Ishikawa (cell line): ENCODE data around the gene C2CD2.

Experiments
- CEBPB ChIP-seq: IDR thresholded peaks from 2 replicates; pipeline ENCODE4 v1.6.1; 2012
- CREB1 ChIP-seq: IDR thresholded peaks from 2 replicates; pipeline ENCODE4 v1.6.1; 2012; ENCODE audit warnings: low read depth
- EGR1 ChIP-seq: IDR thresholded peaks from 2 replicates; pipeline ENCODE4 v1.6.1; 2012
- EP300 ChIP-seq: IDR thresholded peaks from 2 replicates; pipeline ENCODE4 v1.6.1; 2012; ENCODE audit warnings: borderline replicate concordance
- FOXM1 ChIP-seq: IDR thresholded peaks from 2 replicates; pipeline ENCODE4 v1.6.1; 2012; ENCODE audit warnings: low read depth, borderline replicate concordance
- MAX ChIP-seq: IDR thresholded peaks from 2 replicates; pipeline ENCODE4 v1.6.1; 2012
- RAD21 ChIP-seq: IDR thresholded peaks from 2 replicates; pipeline ENCODE4 v1.6.1; 2012; ENCODE audit warnings: low read depth
- REST ChIP-seq: IDR thresholded peaks from 2 replicates; pipeline ENCODE4 v1.6.1; 2012; ENCODE audit warnings: low read depth, mild to moderate bottlenecking
- TAF1 ChIP-seq: IDR thresholded peaks from 2 replicates; pipeline ENCODE4 v1.6.1; 2012; ENCODE audit warnings: low read depth, mild to moderate bottlenecking
- TCF12 ChIP-seq: IDR thresholded peaks from 2 replicates; pipeline ENCODE4 v1.6.1; 2012; ENCODE audit warnings: low read depth
- TEAD4 ChIP-seq: IDR thresholded peaks from 2 replicates; pipeline ENCODE4 v1.6.1; 2012
- YY1 ChIP-seq: IDR thresholded peaks from 2 replicates; pipeline ENCODE4 v1.6.1; 2012; ENCODE audit warnings: low read depth
- ZBTB7A ChIP-seq: IDR thresholded peaks from 2 replicates; pipeline ENCODE4 v1.6.1; 2012; ENCODE audit warnings: low read depth

- TF ChIP-seq ZBTB7A (no peak), CREB1 (no peak), EGR1 (no peak), EP300 (no peak), TAF1 (no peak), CEBPB (no peak), REST (no peak), MAX (no peak), YY1 (no peak), FOXM1 (no peak), TEAD4 (no peak), RAD21 (no peak), TCF12 (no peak)
These were observed 87.5 kb downstream of the C2CD2 start for GRCh38 chr21:41866274-41866809.
